ENCODE results near the gene DENND1A.

Gene DENND1A

DNA sequence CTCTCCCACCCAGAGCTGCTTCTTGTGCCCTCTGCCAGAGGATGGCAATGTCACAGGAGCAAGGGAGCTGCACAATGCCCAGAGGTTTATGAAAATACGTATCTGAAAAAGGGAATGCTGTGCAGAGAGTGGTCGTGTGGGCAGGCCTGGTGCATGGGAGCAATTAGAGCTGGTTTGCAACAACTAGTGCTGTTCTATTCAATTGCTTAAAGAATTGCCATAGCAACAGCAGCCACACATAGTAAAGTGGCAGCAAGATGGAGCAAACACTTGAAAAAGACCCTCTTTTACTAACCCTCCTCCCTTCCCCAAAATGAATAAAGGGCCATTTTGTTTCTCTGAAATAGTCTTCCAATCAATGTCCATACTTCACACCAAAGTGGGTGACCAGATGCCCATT is 407.7 kb downstream of the DENND1A start:
- no peak for TF ChIP-seq EZH2phosphoT487 (conservative IDR thresholded peaks at IDR 0.05; ENCODE audit: low read length)
- TF ChIP-seq, protein P1, sequence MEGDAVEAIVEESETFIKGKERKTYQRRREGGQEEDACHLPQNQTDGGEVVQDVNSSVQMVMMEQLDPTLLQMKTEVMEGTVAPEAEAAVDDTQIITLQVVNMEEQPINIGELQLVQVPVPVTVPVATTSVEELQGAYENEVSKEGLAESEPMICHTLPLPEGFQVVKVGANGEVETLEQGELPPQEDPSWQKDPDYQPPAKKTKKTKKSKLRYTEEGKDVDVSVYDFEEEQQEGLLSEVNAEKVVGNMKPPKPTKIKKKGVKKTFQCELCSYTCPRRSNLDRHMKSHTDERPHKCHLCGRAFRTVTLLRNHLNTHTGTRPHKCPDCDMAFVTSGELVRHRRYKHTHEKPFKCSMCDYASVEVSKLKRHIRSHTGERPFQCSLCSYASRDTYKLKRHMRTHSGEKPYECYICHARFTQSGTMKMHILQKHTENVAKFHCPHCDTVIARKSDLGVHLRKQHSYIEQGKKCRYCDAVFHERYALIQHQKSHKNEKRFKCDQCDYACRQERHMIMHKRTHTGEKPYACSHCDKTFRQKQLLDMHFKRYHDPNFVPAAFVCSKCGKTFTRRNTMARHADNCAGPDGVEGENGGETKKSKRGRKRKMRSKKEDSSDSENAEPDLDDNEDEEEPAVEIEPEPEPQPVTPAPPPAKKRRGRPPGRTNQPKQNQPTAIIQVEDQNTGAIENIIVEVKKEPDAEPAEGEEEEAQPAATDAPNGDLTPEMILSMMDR (IDR thresholded peaks at IDR 0.05; ENCODE audit: insufficient read depth, low read length, poor library complexity, severe bottlenecking): no peak
- H4K20me1 ChIP-seq (ENCODE audit: low read depth, low read length): no peaks in the 10 kb centered on the region
- no peaks in the 10 kb centered on the region for H3K9me3 ChIP-seq (ENCODE audit: insufficient read depth, low read length)
- H3K4me3 ChIP-seq (ENCODE audit: insufficient read depth, low read length, poor library complexity, severe bottlenecking): no peak overlapping the region
- no peak overlapping the region for H3K27ac ChIP-seq (ENCODE audit: low read depth, low read length)
- H3K36me3 ChIP-seq (ENCODE audit: low read length): no peaks in the 10 kb centered on the region
- H3K79me2 ChIP-seq (ENCODE audit: insufficient read depth, low read length): no peaks in the 10 kb centered on the region
- no peak overlapping the region for H3K9ac ChIP-seq (ENCODE audit: low read length)
- H3K9me2 ChIP-seq (replicated peaks; ENCODE audit: insufficient read depth, low read length): no peaks in the 10 kb centered on the region
- no peak overlapping the region for H3K4me2 ChIP-seq (ENCODE audit: low read depth, low read length, poor library complexity, severe bottlenecking)
- H2AFZ ChIP-seq (ENCODE audit: low read depth, low read length, severe bottlenecking): no peak overlapping the region
- no peaks in the 10 kb centered on the region for H3F3A ChIP-seq (ENCODE audit: insufficient read depth)
- no peaks in the 10 kb centered on the region for H3K27me3 ChIP-seq (ENCODE audit: low read length)

DNA sequence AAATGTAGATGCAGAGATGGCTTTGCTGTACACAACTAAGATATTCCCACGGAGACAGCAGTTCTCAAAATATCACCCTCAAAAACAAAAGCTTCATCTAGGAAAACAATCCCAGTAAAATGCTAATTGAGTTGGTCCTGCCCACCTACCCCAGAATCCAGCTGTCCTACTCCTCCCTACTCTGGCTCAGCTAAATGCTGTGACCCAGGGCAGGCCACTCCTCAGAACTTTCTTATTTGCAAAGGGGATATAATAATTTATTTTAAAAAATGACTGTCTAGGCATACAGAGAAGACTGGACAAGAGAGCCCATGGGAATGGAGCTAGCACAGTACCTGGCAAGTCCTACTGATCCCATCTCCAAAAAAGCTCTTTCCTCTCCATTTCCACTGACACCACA is 411.6 kb downstream of the DENND1A start:
- TF ChIP-seq, protein P1 (IDR thresholded peaks at IDR 0.05; ENCODE audit: insufficient read depth, low read length, poor library complexity, severe bottlenecking): no peak
- no peak for TF ChIP-seq EZH2phosphoT487 (conservative IDR thresholded peaks at IDR 0.05; ENCODE audit: low read length)
- H3K9me2 ChIP-seq (replicated peaks; ENCODE audit: insufficient read depth, low read length): no peaks in the 10 kb centered on the region

DNA sequence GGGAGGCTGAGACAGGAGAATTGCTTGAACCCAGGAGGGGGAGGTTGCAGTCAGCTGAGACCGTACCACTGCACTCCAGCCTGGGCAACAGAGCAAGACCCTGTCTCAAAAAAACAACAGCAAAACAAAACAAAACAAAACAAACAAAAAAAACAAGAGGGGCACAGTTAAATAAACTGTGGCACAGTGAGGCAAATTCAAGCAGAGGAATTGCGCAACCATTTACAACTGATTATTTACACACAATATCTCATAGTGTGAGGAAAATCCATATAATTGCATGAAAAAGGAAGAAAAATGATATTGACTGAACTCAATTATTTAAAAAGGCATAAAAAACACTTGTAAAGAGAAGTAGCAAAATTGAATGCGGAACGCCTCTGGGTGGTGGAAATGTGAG is 412.4 kb downstream of the DENND1A start:
- Histone ChIP-seq H3K4me3 (ENCODE audit: insufficient read depth, low read length, poor library complexity, severe bottlenecking) (no peak overlapping the region), H3K27ac (ENCODE audit: low read depth, low read length) (no peak overlapping the region), H2AFZ (ENCODE audit: low read depth, low read length, severe bottlenecking) (no peak overlapping the region), H3F3A (ENCODE audit: insufficient read depth) (no peaks in the 10 kb centered on the region), H3K79me2 (ENCODE audit: insufficient read depth, low read length) (no peaks in the 10 kb centered on the region), H3K27me3 (ENCODE audit: low read length) (no peaks in the 10 kb centered on the region), H3K9me3 (ENCODE audit: insufficient read depth, low read length) (no peaks in the 10 kb centered on the region), H4K20me1 (ENCODE audit: low read depth, low read length) (no peaks in the 10 kb centered on the region), H3K9me2 (replicated peaks; ENCODE audit: insufficient read depth, low read length) (no peaks in the 10 kb centered on the region), H3K4me2 (ENCODE audit: low read depth, low read length, poor library complexity, severe bottlenecking) (no peak overlapping the region), H3K9ac (ENCODE audit: low read length) (no peak overlapping the region), H3K36me3 (ENCODE audit: low read length) (no peaks in the 10 kb centered on the region)
- TF ChIP-seq, protein P1 (IDR thresholded peaks at IDR 0.05; ENCODE audit: insufficient read depth, low read length, poor library complexity, severe bottlenecking): no peak
- TF ChIP-seq EZH2phosphoT487 (conservative IDR thresholded peaks at IDR 0.05; ENCODE audit: low read length): no peak

More for the DNA sequence above, 411.6 kb downstream of the DENND1A start:
- H3K4me3 ChIP-seq (ENCODE audit: insufficient read depth, low read length, poor library complexity, severe bottlenecking): no peak overlapping the region
- no peaks in the 10 kb centered on the region for H3K79me2 ChIP-seq (ENCODE audit: insufficient read depth, low read length)
- no peak overlapping the region for H3K9ac ChIP-seq (ENCODE audit: low read length)
- H3K36me3 ChIP-seq (ENCODE audit: low read length): no peaks in the 10 kb centered on the region
- H3K4me2 ChIP-seq (ENCODE audit: low read depth, low read length, poor library complexity, severe bottlenecking): no peak overlapping the region
- no peak overlapping the region for H2AFZ ChIP-seq (ENCODE audit: low read depth, low read length, severe bottlenecking)
- H3K9me3 ChIP-seq (ENCODE audit: insufficient read depth, low read length): no peaks in the 10 kb centered on the region
- H4K20me1 ChIP-seq (ENCODE audit: low read depth, low read length): no peaks in the 10 kb centered on the region
- no peaks in the 10 kb centered on the region for H3K27me3 ChIP-seq (ENCODE audit: low read length)
- no peak overlapping the region for H3K27ac ChIP-seq (ENCODE audit: low read depth, low read length)
- no peaks in the 10 kb centered on the region for H3F3A ChIP-seq (ENCODE audit: insufficient read depth)

All from SU-DHL-6 (cell line).